Stimulated activated memory B cell treated with anti-CD40 and anti-IgM and Interleukin-4, amounts not matched to agents 10 μg/mL and 1 μg/mL and 100 μg/mL, for 72 hours (primary cell): ENCODE measurements around the gene C2CD2L.
"Not testable (repeated sequence)": the region's sequence is repeated elsewhere in the genome, so short reads cannot be mapped to it uniquely, and the experiment has no call there.

ENCODE experiments used
- ATAC-seq: fragments of 150-1000 bp; cut with Tn5 transposase; 2 replicates; pipeline ENCODE4 v1.10.0; 2021
- H3K27ac Mint-ChIP-seq: one replicate; pipeline ENCODE4 v1.8.0; 2022; ENCODE audit warnings: mild to moderate bottlenecking, mixed read lengths
- H3K27me3 Mint-ChIP-seq: one replicate; pipeline ENCODE4 v1.8.0; 2022; ENCODE audit warnings: mixed read lengths
- H3K36me3 Mint-ChIP-seq: one replicate; pipeline ENCODE4 v1.8.0; 2022; ENCODE audit warnings: mixed read lengths
- H3K4me1 Mint-ChIP-seq: one replicate; pipeline ENCODE4 v1.8.0; 2022; ENCODE audit warnings: mixed read lengths
- H3K4me3 Mint-ChIP-seq: one replicate; pipeline ENCODE4 v1.8.0; 2022; ENCODE audit warnings: mild to moderate bottlenecking, moderate library complexity, mixed read lengths
- H3K9me3 Mint-ChIP-seq: one replicate; pipeline ENCODE4 v1.8.0; 2022; ENCODE audit warnings: mixed read lengths

The C2CD2L gene

DNA sequence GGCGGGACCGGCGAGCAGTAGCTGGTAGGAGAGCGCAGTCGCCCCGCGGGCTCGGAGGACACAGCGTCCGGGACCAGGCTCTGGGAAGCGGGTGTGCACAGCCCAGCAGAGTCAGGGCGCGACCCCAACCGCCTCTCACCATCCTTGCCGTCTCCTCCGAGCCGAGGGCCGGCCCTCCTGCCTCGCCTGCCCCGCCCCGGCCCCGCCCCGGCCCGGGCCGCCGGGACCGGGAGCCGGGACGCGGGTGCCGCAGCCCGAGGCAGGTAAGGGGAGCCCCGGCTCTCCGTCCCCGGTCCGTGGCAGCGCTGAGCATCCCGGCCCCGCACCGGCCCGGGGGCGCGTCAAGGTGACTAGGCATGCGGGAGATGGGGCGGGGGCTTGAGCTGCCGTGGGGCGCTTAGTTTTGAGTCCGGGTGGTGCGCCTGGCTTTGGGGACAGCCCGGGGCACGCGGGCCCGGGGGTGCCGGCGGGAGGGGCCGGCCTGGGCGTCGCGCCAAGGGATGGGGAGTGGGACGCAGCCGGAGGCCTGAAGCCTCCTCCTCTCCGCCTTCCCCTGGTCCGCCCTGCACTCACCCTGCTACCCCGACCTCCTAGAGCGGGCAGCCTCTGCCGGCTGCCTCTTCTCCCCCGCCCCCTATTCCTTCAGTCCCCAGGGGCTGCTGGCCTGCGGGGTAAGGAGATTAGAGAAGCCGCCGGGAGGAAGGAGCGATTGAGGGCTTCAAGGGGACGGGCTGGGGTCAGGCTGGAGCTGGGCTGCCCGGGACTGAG is 42.1 kb downstream of the C2CD2L start, which contains the start of gene ABCG4:
Gene ABCG4 (plus strand): TSS at position 35 of the 768 bp plus-strand sequence. CDS start 914 bp downstream, outside the sequence.
- no peaks in the 10 kb centered on the region for H3K36me3 Mint-ChIP-seq
- H3K4me3 Mint-ChIP-seq, result peak within 1 kb of the TSS; percentile 58
- no peak within 1 kb of the TSS for H3K27ac Mint-ChIP-seq
- ATAC-seq, result peak; percentile 56
- peaks cover 87% of the 10 kb centered on the region for H3K27me3 Mint-ChIP-seq
- peaks cover 21% of the 10 kb centered on the region for H3K4me1 Mint-ChIP-seq
- no peaks in the 10 kb centered on the region for H3K9me3 Mint-ChIP-seq

DNA sequence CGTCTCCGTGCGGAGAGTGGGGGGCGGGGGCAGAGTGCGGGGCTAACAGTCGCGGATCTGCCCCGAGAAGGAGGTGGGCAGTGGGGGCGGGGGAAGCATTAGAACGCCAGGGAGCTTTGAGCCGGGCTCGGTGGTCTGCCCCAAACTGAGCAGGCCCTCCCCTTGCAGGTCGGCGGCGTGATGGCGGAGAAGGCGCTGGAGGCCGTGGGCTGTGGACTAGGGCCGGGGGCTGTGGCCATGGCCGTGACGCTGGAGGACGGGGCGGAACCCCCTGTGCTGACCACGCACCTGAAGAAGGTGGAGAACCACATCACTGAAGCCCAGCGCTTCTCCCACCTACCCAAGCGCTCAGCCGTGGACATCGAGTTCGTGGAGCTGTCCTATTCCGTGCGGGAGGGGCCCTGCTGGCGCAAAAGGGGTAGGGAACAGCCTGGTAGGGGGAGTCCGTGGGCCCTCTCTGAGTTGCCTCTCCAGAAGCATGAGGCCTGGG is 42.7 kb downstream of the C2CD2L start:
- Mint-ChIP-seq H3K27me3 (peaks cover 92% of the 10 kb centered on the region), H3K9me3 (no peaks in the 10 kb centered on the region), H3K4me3 (peak overlapping the region; percentile 57), H3K36me3 (no peaks in the 10 kb centered on the region), H3K4me1 (peaks cover 21% of the 10 kb centered on the region), H3K27ac (no peak overlapping the region)
- no peak for ATAC-seq

DNA sequence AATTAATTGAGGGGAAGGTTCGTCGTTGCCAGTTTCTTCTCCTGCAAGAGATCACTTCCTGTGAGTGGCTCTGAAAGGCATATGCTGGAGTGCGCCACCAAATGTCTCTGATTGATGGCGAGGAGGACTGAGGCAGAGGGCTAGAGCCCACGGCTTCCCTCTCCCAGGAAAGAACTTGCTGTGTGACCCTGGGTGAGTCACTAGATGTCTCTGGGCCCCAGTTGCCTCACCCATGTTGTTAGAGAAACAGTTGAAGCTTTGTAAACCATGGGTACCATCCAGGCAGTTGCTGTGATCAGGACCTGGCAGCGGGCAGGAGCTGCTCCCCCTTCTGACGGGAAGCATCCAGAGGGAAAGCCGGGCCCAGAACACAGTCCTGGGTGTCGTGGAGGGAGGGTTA is 44.9 kb downstream of the C2CD2L start:
- no peak for ATAC-seq
- H3K4me1 Mint-ChIP-seq, result peaks cover 28% of the 10 kb centered on the region
- no peaks in the 10 kb centered on the region for H3K9me3 Mint-ChIP-seq
- H3K27me3 Mint-ChIP-seq, result peaks cover 95% of the 10 kb centered on the region
- no peaks in the 10 kb centered on the region for H3K36me3 Mint-ChIP-seq
- no peak overlapping the region for H3K4me3 Mint-ChIP-seq
- H3K27ac Mint-ChIP-seq, result no peak overlapping the region

DNA sequence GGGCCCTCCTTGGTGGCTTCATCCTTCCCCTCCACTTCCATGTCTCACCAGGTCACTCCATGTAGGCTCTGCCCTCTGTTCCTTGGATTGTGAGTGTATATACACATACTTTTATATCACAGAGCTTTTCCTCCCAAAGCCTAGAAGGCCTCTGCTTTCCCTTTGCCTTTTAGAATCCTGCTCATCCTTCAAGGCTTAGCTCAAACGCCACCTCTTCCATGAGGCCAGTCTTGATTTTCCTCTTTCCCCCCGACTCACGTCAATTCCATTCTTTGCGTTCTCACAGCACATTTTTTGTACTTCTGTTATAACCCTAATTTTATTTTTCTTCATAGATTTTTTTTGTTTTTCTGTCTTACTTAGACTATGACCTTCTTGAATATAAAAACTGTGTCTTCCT is 45.5 kb downstream of the C2CD2L start:
- Mint-ChIP-seq H3K4me1 (peaks cover 26% of the 10 kb centered on the region), H3K36me3 (no peaks in the 10 kb centered on the region), H3K27ac (no peak overlapping the region), H3K9me3 (no peaks in the 10 kb centered on the region), H3K4me3 (no peak overlapping the region), H3K27me3 (peaks cover 90% of the 10 kb centered on the region)
- no peak for ATAC-seq

DNA sequence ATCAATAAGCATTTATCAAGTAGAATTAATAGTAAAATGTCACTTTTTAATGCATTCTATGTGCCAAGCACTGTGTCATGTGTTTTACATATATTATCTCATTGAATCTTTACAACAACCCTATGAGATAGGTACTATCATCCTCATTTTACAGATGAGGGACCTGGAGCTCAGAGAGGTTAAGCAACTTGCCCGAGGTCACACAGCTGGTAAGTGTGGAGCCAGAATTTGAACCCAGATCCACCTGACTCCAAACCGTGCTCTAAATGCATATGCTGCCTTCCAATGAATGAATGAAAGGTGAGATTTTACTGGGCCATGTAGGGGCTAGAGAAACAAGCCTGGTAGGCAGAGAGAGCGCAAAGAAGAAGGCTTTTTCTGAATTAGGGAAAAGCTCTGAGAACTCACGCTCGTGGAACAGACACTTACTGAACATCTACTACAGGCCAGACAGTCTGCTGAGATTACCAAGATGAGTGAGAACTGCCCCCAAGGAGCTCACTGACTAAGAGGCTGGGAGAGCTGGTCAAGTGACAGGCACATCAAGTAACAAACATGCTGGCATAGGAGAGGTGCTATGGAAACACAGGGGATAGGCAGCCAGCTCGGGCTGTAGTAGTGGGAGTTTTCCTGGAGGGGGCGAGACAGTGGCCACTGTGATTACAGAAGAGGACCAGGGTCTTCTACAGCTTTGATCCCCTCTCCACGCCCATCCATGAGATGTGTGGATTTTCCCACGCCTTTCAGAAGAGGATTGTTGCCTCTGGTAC is 46.1 kb downstream of the C2CD2L start:
- Mint-ChIP-seq H3K9me3 (no peaks in the 10 kb centered on the region), H3K4me3 (no peak overlapping the region), H3K27me3 (peaks cover 83% of the 10 kb centered on the region), H3K36me3 (no peaks in the 10 kb centered on the region), H3K4me1 (peaks cover 20% of the 10 kb centered on the region), H3K27ac (no peak overlapping the region)
- ATAC-seq, result no peak

DNA sequence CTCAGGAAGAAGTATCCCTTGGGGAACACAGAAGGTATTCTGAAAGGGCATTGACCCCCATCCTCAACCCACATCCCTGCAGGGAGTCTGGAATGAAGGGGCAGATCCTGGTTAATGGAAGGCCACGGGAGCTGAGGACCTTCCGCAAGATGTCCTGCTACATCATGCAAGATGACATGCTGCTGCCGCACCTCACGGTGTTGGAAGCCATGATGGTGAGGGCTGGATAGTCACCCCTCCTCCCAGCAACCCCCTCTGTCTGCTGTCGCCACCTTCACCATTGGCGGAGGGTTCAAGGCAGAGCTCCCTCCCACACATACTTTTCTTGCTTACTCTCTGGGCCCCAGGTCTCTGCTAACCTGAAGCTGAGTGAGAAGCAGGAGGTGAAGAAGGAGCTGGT is 47.0 kb downstream of the C2CD2L start:
- H3K27me3 Mint-ChIP-seq, result peaks cover 76% of the 10 kb centered on the region
- H3K36me3 Mint-ChIP-seq, result no peaks in the 10 kb centered on the region
- peaks cover 14% of the 10 kb centered on the region for H3K4me1 Mint-ChIP-seq
- H3K9me3 Mint-ChIP-seq, result no peaks in the 10 kb centered on the region
- H3K27ac Mint-ChIP-seq, result no peak overlapping the region
- ATAC-seq, result no peak
- H3K4me3 Mint-ChIP-seq, result no peak overlapping the region

DNA sequence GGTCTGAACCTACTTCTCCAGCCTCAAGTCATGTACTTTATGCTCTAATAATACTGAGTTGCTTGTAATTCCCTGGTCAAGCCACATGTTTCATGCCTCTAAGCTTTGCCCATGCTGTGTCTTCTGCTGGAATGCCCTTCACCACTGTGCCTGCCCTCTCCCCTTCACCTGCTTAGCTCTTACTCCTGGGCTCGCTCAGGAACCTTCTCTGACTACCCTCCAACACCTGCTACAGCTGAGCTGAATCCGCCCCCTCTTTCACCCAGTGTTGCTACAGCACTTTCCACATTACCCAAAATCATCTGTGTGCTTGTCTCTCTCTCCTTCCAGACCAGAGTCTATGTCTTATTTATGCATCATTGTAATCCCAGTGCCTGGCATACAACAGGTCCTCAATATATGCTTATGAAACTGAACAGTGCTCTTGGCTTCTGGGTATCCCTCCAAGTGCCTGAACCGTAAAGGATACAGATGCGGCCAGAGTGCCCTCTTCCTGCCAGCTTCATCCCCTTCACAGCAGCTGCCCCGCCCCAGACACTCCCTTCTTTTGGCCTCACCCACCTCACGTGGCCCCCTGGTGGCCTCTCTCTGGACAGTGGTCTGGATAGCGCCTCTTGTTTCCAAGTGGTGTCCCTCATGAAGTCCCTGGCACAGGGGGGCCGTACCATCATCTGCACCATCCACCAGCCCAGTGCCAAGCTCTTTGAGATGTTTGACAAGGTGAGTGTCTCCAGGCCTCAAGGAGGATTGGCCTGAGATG is 48.8 kb downstream of the C2CD2L start:
- Mint-ChIP-seq H3K9me3 (no peaks in the 10 kb centered on the region), H3K27ac (no peak overlapping the region), H3K4me1 (peaks cover 7% of the 10 kb centered on the region), H3K36me3 (no peaks in the 10 kb centered on the region), H3K4me3 (no peak overlapping the region), H3K27me3 (peaks cover 59% of the 10 kb centered on the region)
- no peak for ATAC-seq

DNA sequence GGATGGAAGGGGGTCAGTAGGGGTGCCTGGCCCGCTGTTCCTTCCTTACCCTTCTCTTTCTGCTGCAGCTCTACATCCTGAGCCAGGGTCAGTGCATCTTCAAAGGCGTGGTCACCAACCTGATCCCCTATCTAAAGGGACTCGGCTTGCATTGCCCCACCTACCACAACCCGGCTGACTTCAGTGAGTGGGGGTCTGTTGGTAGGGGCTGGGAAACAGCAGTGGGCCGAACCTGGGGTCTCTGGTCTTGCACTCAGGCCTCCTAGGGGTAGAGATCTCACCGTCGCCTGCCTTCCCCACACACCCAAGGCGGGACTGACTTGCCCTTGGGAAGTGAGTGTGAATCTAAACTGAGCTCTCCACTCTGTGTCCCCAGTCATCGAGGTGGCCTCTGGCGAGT is 49.4 kb downstream of the C2CD2L start:
- Mint-ChIP-seq H3K27me3 (peaks cover 54% of the 10 kb centered on the region), H3K4me1 (peaks cover 7% of the 10 kb centered on the region), H3K36me3 (no peaks in the 10 kb centered on the region), H3K4me3 (no peak overlapping the region), H3K27ac (no peak overlapping the region), H3K9me3 (no peaks in the 10 kb centered on the region)
- ATAC-seq, result no peak

DNA sequence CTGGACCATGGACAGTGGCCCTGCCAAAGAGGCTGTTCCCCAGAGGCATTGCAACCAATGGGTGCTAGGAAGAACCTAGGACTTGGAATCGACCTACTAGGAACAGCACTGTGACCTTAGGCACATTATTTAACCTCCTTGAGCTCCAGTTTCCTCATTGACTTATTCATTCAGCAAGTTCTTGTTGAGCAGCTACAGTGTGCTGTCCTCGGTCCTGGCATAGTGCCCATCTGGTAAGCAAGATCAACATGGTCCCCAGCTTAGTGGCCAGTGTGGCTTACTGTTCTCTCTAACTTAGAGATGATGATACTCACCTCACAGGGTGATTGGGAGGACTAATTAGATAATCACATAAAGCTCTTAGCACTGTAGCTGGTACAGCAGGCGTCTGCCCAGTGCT is 49.9 kb downstream of the C2CD2L start:
- H3K4me1 Mint-ChIP-seq, result peaks cover 7% of the 10 kb centered on the region
- H3K27me3 Mint-ChIP-seq, result peaks cover 48% of the 10 kb centered on the region
- no peaks in the 10 kb centered on the region for H3K9me3 Mint-ChIP-seq
- H3K36me3 Mint-ChIP-seq, result no peaks in the 10 kb centered on the region
- H3K4me3 Mint-ChIP-seq, result no peak overlapping the region
- ATAC-seq, result no peak
- no peak overlapping the region for H3K27ac Mint-ChIP-seq

DNA sequence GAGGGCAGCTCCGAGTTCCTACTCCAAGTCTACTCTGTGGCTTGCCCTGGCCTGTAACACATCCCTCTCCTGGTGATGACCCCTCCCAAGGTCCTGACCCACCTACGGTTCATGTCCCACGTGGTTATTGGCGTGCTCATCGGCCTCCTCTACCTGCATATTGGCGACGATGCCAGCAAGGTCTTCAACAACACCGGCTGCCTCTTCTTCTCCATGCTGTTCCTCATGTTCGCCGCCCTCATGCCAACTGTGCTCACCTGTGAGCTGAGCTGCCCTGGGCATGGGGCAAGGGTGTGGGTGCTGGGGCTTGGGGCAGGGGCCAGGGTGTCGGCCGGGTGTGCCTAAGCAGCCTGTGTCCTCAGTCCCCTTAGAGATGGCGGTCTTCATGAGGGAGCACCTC is 51.3 kb downstream of the C2CD2L start:
- Mint-ChIP-seq H3K4me3 (no peak overlapping the region), H3K27ac (no peak overlapping the region), H3K9me3 (no peaks in the 10 kb centered on the region), H3K27me3 (peaks cover 34% of the 10 kb centered on the region), H3K36me3 (no peaks in the 10 kb centered on the region), H3K4me1 (peaks cover 7% of the 10 kb centered on the region)
- ATAC-seq, result no peak

DNA sequence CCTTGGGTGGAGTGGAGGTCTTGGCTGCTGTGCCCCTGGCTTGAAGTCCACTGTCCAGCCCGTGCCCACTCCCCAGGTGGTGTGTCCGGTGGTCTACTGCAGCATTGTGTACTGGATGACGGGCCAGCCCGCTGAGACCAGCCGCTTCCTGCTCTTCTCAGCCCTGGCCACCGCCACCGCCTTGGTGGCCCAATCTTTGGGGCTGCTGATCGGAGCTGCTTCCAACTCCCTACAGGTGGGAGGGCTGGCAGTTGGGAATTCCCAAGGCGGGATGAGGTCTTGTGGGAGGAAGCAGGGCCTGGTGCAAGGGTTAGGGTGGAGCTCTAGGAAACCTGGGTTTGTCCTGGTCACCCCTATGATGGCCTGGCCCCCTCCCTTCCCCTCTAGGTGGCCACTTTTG is 53.0 kb downstream of the C2CD2L start:
- no peaks in the 10 kb centered on the region for H3K36me3 Mint-ChIP-seq
- ATAC-seq, result no peak
- peaks cover 17% of the 10 kb centered on the region for H3K27me3 Mint-ChIP-seq
- H3K9me3 Mint-ChIP-seq, result no peaks in the 10 kb centered on the region
- no peak overlapping the region for H3K4me3 Mint-ChIP-seq
- no peak overlapping the region for H3K27ac Mint-ChIP-seq
- peaks cover 7% of the 10 kb centered on the region for H3K4me1 Mint-ChIP-seq

DNA sequence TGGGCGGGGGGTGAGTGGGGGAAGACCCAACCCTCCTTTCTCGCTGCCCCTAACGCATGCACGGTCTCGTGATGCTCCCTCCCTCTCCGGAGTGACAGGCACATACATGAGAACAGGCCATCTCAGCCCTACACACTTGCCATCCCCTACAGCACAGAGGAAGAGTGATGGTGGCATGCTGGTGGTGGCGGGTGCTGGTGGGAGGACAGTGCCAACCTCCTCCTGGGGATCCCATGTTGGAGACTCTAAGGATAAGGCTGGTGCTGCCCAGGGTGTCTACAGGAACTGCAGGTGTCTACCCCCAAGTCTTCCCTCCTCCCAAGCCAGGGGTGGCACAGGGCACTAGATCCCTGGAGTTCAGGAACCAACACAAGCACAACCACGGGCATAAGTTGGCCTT is 54.7 kb downstream of the C2CD2L start:
- no peak for ATAC-seq
- Mint-ChIP-seq H3K4me3 (no peak overlapping the region), H3K9me3 (no peaks in the 10 kb centered on the region), H3K4me1 (no peaks in the 10 kb centered on the region), H3K27me3 (no peaks in the 10 kb centered on the region), H3K27ac (no peak overlapping the region), H3K36me3 (no peaks in the 10 kb centered on the region)

DNA sequence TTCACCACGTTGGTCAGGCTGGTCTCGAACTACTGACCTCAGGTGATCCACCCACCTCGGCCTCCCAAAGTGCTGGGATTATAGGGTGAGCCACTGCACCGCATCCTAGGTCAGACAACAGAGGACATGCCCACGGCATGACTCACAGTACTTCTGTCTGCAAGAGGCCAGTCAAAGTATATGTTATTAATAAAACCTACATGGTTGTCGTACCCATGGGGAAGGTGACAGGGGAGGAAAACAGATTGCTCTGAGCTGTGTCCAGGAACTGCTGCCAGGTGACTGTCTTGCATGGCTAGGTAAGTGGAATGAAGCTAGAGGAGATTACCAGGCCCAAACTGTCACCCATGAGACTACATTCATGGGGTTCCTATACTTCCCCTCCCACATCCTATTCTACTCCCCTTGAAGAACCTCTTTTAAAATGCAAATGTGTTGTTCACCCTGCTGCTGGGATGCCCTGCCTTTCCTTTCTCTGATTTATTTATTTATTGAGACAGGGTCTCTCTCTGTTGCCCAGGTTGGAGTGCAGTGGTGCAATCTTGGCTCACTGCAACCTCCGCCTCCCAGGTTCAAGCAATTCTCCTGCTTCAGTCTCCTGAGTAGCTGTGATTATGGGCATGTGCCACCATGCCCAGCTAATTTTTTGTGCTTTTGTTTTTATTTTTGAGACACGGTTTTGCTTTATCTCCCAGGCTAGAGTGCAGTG is 59.4 kb downstream of the C2CD2L start:
- Mint-ChIP-seq H3K4me1 (peaks cover 7% of the 10 kb centered on the region), H3K27me3 (no peaks in the 10 kb centered on the region), H3K36me3 (no peaks in the 10 kb centered on the region), H3K9me3 (no peaks in the 10 kb centered on the region), H3K4me3 (no peak overlapping the region), H3K27ac (no peak overlapping the region)
- no peak for ATAC-seq

DNA sequence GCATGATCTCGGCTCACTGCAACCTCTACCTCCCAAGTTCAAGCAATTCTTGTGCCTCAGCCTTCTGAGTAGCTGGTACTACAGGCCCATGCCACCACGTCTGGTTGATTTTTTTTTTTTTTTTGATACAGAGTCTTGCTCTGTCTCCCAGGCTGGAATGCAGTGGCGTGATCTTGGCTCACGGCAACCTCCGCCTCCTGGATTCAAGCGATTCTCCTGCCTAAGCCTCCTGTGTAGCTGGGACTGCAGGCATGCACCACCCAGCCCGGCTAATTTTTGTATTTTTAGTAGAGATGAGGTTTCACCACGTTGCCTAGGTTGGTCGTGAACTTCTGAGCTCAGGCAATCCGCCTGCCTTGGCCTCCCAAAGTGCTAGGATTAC is 59.9 kb downstream of the C2CD2L start:
- H3K36me3 Mint-ChIP-seq, H3K27ac Mint-ChIP-seq, H3K9me3 Mint-ChIP-seq, H3K27me3 Mint-ChIP-seq, H3K4me3 Mint-ChIP-seq, ATAC-seq, H3K4me1 Mint-ChIP-seq: not testable (repeated sequence)

DNA sequence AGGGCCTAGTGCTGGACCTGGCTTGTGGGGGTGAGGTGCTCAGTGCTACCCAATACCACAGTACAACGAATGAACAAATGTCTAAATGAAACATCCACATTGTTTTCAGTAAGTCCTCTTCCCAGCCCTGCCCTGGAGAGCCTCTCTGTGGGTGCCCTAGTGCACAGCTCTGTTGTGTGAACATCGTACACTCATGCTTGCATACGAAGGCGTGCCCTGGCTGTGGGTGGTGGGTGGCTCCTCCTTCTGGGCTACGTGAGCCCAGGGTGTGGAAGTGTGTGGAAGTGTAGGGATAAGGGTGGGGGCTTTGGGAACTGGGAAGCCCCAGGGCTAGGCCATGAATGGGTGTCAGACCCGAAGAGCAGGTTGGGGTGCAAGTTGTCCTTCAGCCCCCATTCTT is 60.8 kb downstream of the C2CD2L start:
- peaks cover 7% of the 10 kb centered on the region for H3K4me1 Mint-ChIP-seq

More for the DNA sequence above, 60.8 kb downstream of the C2CD2L start:
- Mint-ChIP-seq H3K27ac (peak overlapping the region; percentile 91), H3K27me3 (no peaks in the 10 kb centered on the region), H3K36me3 (no peaks in the 10 kb centered on the region), H3K9me3 (no peaks in the 10 kb centered on the region), H3K4me3 (peak overlapping the region; percentile 93)
- ATAC-seq, result no peak
